HepG2 (cell line): ENCODE results near the gene FAM174C. TPM values are rescaled to one million over a fixed set of nuclear protein-coding genes. Genes with fewer than 3 reads are reported as not detected.

ENCODE experiments used
- CC2D1A ChIP-seq: sonication (generic); formaldehyde crosslinking; IDR thresholded peaks from 2 replicates; pipeline ENCODE4 v1.8.1; 2023; ENCODE audit warnings: mild to moderate bottlenecking, missing genetic modification reagents
- GPBP1L1 ChIP-seq: sonication (generic); formaldehyde crosslinking; IDR thresholded peaks from 2 replicates; pipeline ENCODE4 v1.5.0; 2020; ENCODE audit warnings: mild to moderate bottlenecking, missing genetic modification reagents
- HES4 ChIP-seq: sonication (generic); formaldehyde crosslinking; IDR thresholded peaks from 2 replicates; pipeline ENCODE4 v1.9.0; 2021; ENCODE audit warnings: mild to moderate bottlenecking, missing genetic modification reagents, borderline replicate concordance
- KIAA2018 ChIP-seq: sonication (generic); formaldehyde crosslinking; IDR thresholded peaks from 2 replicates; pipeline ENCODE4 v1.5.0; 2020; ENCODE audit warnings: mild to moderate bottlenecking, missing genetic modification reagents, borderline replicate concordance
- KLF13 ChIP-seq: sonication (generic); formaldehyde crosslinking; IDR thresholded peaks from 2 replicates; pipeline ENCODE4 v1.4.0; 2020; ENCODE audit warnings: mild to moderate bottlenecking, missing genetic modification reagents
- NFE2 ChIP-seq: sonication (generic); formaldehyde crosslinking; IDR thresholded peaks from 2 replicates; pipeline ENCODE4 v1.4.0; 2020; ENCODE audit warnings: missing genetic modification reagents
- PREB ChIP-seq: sonication (generic); formaldehyde crosslinking; IDR thresholded peaks from 2 replicates; pipeline ENCODE4 v1.4.0; 2020; ENCODE audit warnings: missing genetic modification reagents
- RFX3 ChIP-seq: IDR thresholded peaks from 2 replicates; pipeline ENCODE4 v1.6.1; 2016; ENCODE audit warnings: missing biosample characterization, missing genetic modification reagents
- RORA ChIP-seq: sonication (generic); formaldehyde crosslinking; IDR thresholded peaks from 2 replicates; pipeline ENCODE4 v1.5.0; 2020; ENCODE audit warnings: mild to moderate bottlenecking, missing genetic modification reagents, moderate library complexity
- SPEN ChIP-seq: sonication (generic); formaldehyde crosslinking; IDR thresholded peaks from 2 replicates; pipeline ENCODE4 v1.5.1; 2020; ENCODE audit warnings: low read depth, mild to moderate bottlenecking, missing genetic modification reagents
- THAP8 ChIP-seq: sonication (generic); formaldehyde crosslinking; IDR thresholded peaks from 2 replicates; pipeline ENCODE4 v1.5.1; 2020; ENCODE audit warnings: missing genetic modification reagents, mild to moderate bottlenecking, borderline replicate concordance
- WIZ ChIP-seq: sonication (generic); formaldehyde crosslinking; IDR thresholded peaks from 2 replicates; pipeline ENCODE4 v1.5.1; 2020; ENCODE audit warnings: mild to moderate bottlenecking, missing genetic modification reagents
- ZNF562 ChIP-seq: sonication (generic); formaldehyde crosslinking; IDR thresholded peaks from 2 replicates; pipeline ENCODE4 v1.8.0; 2022; ENCODE audit warnings: missing genetic modification reagents, borderline replicate concordance
- ZNF75D ChIP-seq: sonication (generic); formaldehyde crosslinking; IDR thresholded peaks from 2 replicates; pipeline ENCODE4 v1.8.1; 2023; ENCODE audit warnings: missing genetic modification reagents, mild to moderate bottlenecking, borderline replicate concordance
- ZNF773 ChIP-seq: sonication (generic); formaldehyde crosslinking; IDR thresholded peaks from 2 replicates; pipeline ENCODE4 v1.4.0; 2020; ENCODE audit warnings: missing genetic modification reagents, borderline replicate concordance
- ZXDC ChIP-seq: sonication (generic); formaldehyde crosslinking; IDR thresholded peaks from 2 replicates; pipeline ENCODE4 v1.5.0; 2020; ENCODE audit warnings: mild to moderate bottlenecking, missing genetic modification reagents
- polyA plus RNA-seq, 8 experiments: library from polyadenylated mRNA; depleted of rRNA in 3 of 8; stranded (reverse) in 7 of 8; unstranded in 1 of 8; fragments of >200 nt; fragmentation: Illumina TruSeq in 4 of 8; extraction: Trizol in 4 of 8; gene quantifications; 2 replicates each; pipeline versions ENCODE4 v1.2.1 to v1.2.3, GENCODE V29; 2011 to 2016; ENCODE audit warnings: low read depth in 4 of 8, missing spikeins in 1 of 8, mixed read lengths in 1 of 8; ENCODE audit not compliant: insufficient read depth in 1 of 8
- total RNA-seq, 5 experiments: library from RNA; depleted of rRNA; stranded (reverse); fragments of >200 nt; fragmentation: Illumina TruSeq; extraction: Trizol; gene quantifications; 2 replicates each; pipeline ENCODE4 v1.2.3, GENCODE V29; 2016; ENCODE audit warnings: low read depth in 1 of 5

Gene FAM174C
- total and polyA plus RNA-seq, 2 of the 13 experiments (the other 11 are each of a cell fraction or from before 2014, with no cell fraction given), result 19.5 to 31.3 TPM

GRCh38 chr19:1266916-1267476 lies 8.3 kb upstream of the FAM174C start (continued):
- TF ChIP-seq ZXDC (CRISPR knock-in tag) (no peak), GPBP1L1 (CRISPR knock-in tag) (no peak), KIAA2018 (CRISPR knock-in tag) (no peak), ZNF75D (CRISPR knock-in tag) (no peak), HES4 (CRISPR knock-in tag) (0 out of 2 replicates have a peak, but pooled peaks have one; percentile 39), SPEN (CRISPR knock-in tag) (peak; percentile 57), ZNF562 (CRISPR knock-in tag) (no peak), PREB (CRISPR knock-in tag) (no peak), CC2D1A (CRISPR knock-in tag) (no peak), NFE2 (CRISPR knock-in tag) (no peak), RFX3 (CRISPR knock-in tag) (no peak), WIZ (no peak), ZNF773 (CRISPR knock-in tag) (0 out of 2 replicates have a peak, but pooled peaks have one; percentile 22), KLF13 (CRISPR knock-in tag) (no peak), RORA (CRISPR knock-in tag) (no peak), THAP8 (no peak)
